Neuronal stem cell (in vitro differentiated cells): Measurements from ENCODE around the gene USP32.

Experiments used
- DNase-seq: peaks from one replicate; pipeline ENCODE4 v3.0.0-alpha.2; 2013; ENCODE audit warnings: low spot score
- H2AFZ ChIP-seq: one replicate; pipeline ENCODE4 v1.6.1; 2013; ENCODE audit warnings: mild to moderate bottlenecking, low read length, inconsistent platforms
- H2AK5ac ChIP-seq: 2 replicates; pipeline ENCODE4 v1.6.1; 2013; ENCODE audit warnings: low read depth, mild to moderate bottlenecking, inconsistent platforms, low read length, moderate library complexity, mixed read lengths
- H2BK120ac ChIP-seq: 2 replicates; pipeline ENCODE4 v1.6.1; 2013; ENCODE audit warnings: low read depth, mild to moderate bottlenecking, inconsistent platforms, low read length, moderate library complexity, mixed read lengths
- H2BK12ac ChIP-seq: one replicate; pipeline ENCODE4 v1.6.1; 2013; ENCODE audit warnings: low read length, inconsistent platforms
- H2BK15ac ChIP-seq: 2 replicates; pipeline ENCODE4 v1.6.1; 2013; ENCODE audit warnings: mild to moderate bottlenecking, low read length, inconsistent platforms, mixed read lengths
- H2BK5ac ChIP-seq: one replicate; pipeline ENCODE4 v1.6.1; 2013; ENCODE audit warnings: inconsistent platforms, mild to moderate bottlenecking, low read length, moderate library complexity
- H3K14ac ChIP-seq: one replicate; pipeline ENCODE4 v1.6.1; 2013; ENCODE audit warnings: low read length, inconsistent platforms
- H3K18ac ChIP-seq: 2 replicates; pipeline ENCODE4 v1.6.1; 2013; ENCODE audit warnings: low read length, inconsistent platforms
- H3K23ac ChIP-seq: 2 replicates; pipeline ENCODE4 v1.6.1; 2013; ENCODE audit warnings: low read depth, mild to moderate bottlenecking, mixed read lengths, low read length, inconsistent platforms; ENCODE audit not compliant: poor library complexity
- H3K27ac ChIP-seq: replicated peaks from 3 replicates; pipeline ENCODE4 v1.5.1; 2013; ENCODE audit warnings: low read length, inconsistent platforms
- H3K27me3 ChIP-seq, 3 experiments: 2 replicates each; pipeline ENCODE4 v1.6.1; 2013; ENCODE audit warnings: low read length in 3 of 3, mild to moderate bottlenecking in 2 of 3, inconsistent platforms in 1 of 3, low read depth in 1 of 3, mixed read lengths in 1 of 3, moderate library complexity in 1 of 3; ENCODE audit not compliant: control insufficient read depth in 3 of 3, insufficient read depth in 3 of 3
- H3K36me3 ChIP-seq, 2 donors: replicated peaks in 1 of 2; 2 replicates each; pipeline ENCODE4 v1.6.1; 2013; ENCODE audit warnings: low read length in 2 of 2; ENCODE audit not compliant: control insufficient read depth in 2 of 2, insufficient read depth in 2 of 2
- H3K4ac ChIP-seq: 2 replicates; pipeline ENCODE4 v1.6.1; 2013; ENCODE audit warnings: inconsistent platforms, mild to moderate bottlenecking, low read length, moderate library complexity
- H3K4me1 ChIP-seq, 2 donors: 1 replicate in 1 of 2; 2 replicates in 1 of 2; pipeline ENCODE4 v1.6.1; 2013; ENCODE audit warnings: low read length in 2 of 2, low read depth in 1 of 2; ENCODE audit not compliant: control insufficient read depth in 2 of 2, insufficient read depth in 1 of 2
- H3K4me2 ChIP-seq: one replicate; pipeline ENCODE4 v1.6.1; 2013; ENCODE audit warnings: mild to moderate bottlenecking, low read length, inconsistent platforms; ENCODE audit not compliant: insufficient read depth, poor library complexity, severe bottlenecking
- H3K4me3 ChIP-seq, 2 donors: 2 replicates each; pipeline ENCODE4 v1.5.1; 2013; ENCODE audit warnings: low read length in 2 of 2, mild to moderate bottlenecking in 2 of 2, inconsistent platforms in 1 of 2, moderate library complexity in 1 of 2
- H3K79me1 ChIP-seq: one replicate; pipeline ENCODE4 v1.6.1; 2013; ENCODE audit warnings: low read depth, mild to moderate bottlenecking, inconsistent platforms, low read length, moderate library complexity
- H3K9ac ChIP-seq: one replicate; pipeline ENCODE4 v1.6.1; 2013; ENCODE audit warnings: mild to moderate bottlenecking, low read depth, low read length, inconsistent platforms; ENCODE audit not compliant: poor library complexity
- H3K9me3 ChIP-seq, 2 donors: replicated peaks in 1 of 2; 2 replicates each; pipeline versions ENCODE3 to v1.6.1; 2013; ENCODE audit warnings: low read length in 2 of 2, mild to moderate bottlenecking in 2 of 2, inconsistent platforms in 1 of 2, low read depth in 1 of 2, mixed read lengths in 1 of 2, moderate library complexity in 1 of 2; ENCODE audit not compliant: control insufficient read depth in 2 of 2, insufficient read depth in 1 of 2
- H4K8ac ChIP-seq: one replicate; pipeline ENCODE4 v1.6.1; 2013; ENCODE audit warnings: low read depth, mild to moderate bottlenecking, inconsistent platforms, low read length, moderate library complexity
- H4K91ac ChIP-seq: one replicate; pipeline ENCODE4 v1.6.1; 2013; ENCODE audit warnings: low read length, low read depth, mild to moderate bottlenecking, inconsistent platforms; ENCODE audit not compliant: poor library complexity
- WGBS, 2 donors: extraction: QIAGEN DNeasy Blood & Tissue Kit; methylation state at CpG; one replicate each; pipeline ENCODE4 v1.1.7; 2013; ENCODE audit warnings: missing lambda C conversion rate in 2 of 2, mixed read lengths in 1 of 2; ENCODE audit not compliant: insufficient read length in 2 of 2, insufficient replicate concordance in 1 of 2; ENCODE audit errors: extremely low coverage in 2 of 2; 5-methylcytosine and 5-hydroxymethylcytosine counted together

USP32 gene

DNA sequence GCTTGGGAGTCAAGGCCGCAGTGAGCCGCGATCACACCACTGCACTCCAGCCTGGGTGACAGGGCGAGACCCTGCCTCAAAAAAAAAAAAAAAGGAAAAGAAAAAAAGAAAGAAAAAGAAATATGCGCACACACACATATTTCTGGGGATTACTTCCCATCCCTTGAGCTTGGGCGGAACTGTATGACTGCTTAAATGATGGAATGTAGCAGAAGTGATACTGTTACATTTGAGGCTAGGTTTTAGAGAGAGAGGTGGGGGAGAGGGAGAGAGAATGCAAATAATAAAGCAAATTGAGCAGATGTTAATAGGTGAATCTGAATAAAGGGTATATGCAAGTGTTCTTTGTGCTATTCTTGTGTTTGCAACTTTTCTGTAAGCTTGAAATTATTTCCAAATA is 12.0 kb upstream of the USP32 start:
- Histone ChIP-seq H2BK15ac (no peak overlapping the region), H3K23ac (no peak overlapping the region), H2BK120ac (no peak overlapping the region), H4K91ac (no peak overlapping the region), H3K27me3 (no peaks in the 10 kb centered on the region), H2AK5ac (no peak overlapping the region), H3K4me2 (no peak overlapping the region), H3K79me1 (no peaks in the 10 kb centered on the region), H3K4ac (no peak overlapping the region), H3K27ac (no peak overlapping the region), H3K4me3 (no peak overlapping the region), H2AFZ (no peak overlapping the region), H3K14ac (no peak overlapping the region), H3K36me3 (no peaks in the 10 kb centered on the region), H2BK12ac (no peak overlapping the region), H3K18ac (no peak overlapping the region), H2BK5ac (no peak overlapping the region), H3K4me1 (peaks cover 0 to 1% of the 10 kb centered on the region in 2 donors), H4K8ac (no peak overlapping the region), H3K9ac (no peak overlapping the region), H3K9me3 (no peaks in the 10 kb centered on the region)
- WGBS, 2 donors = no CpG with 5 or more reads among the region's 6 CpGs
- no peak for DNase-seq

GRCh38 chr17:60403523-60403810 is 11.5 kb upstream of the USP32 start:
- Histone ChIP-seq H3K4me1 (peaks cover 0 to 1% of the 10 kb centered on the region in 2 donors), H4K91ac (no peak overlapping the region), H3K4me2 (no peak overlapping the region), H3K4me3 (no peak overlapping the region), H2BK120ac (no peak overlapping the region), H3K9ac (no peak overlapping the region), H3K14ac (no peak overlapping the region), H3K23ac (no peak overlapping the region), H4K8ac (no peak overlapping the region), H3K79me1 (no peaks in the 10 kb centered on the region), H2BK12ac (no peak overlapping the region), H2BK15ac (no peak overlapping the region), H3K27ac (no peak overlapping the region), H2AK5ac (no peak overlapping the region), H3K9me3 (no peaks in the 10 kb centered on the region), H3K36me3 (no peaks in the 10 kb centered on the region), H3K4ac (no peak overlapping the region), H2BK5ac (no peak overlapping the region), H3K18ac (no peak overlapping the region), H3K27me3 (no peaks in the 10 kb centered on the region), H2AFZ (no peak overlapping the region)
- no CpG with 5 or more reads among the region's 3 CpGs for whole genome bisulfite sequencing, 2 donors
- DNase-seq = no peak

DNA sequence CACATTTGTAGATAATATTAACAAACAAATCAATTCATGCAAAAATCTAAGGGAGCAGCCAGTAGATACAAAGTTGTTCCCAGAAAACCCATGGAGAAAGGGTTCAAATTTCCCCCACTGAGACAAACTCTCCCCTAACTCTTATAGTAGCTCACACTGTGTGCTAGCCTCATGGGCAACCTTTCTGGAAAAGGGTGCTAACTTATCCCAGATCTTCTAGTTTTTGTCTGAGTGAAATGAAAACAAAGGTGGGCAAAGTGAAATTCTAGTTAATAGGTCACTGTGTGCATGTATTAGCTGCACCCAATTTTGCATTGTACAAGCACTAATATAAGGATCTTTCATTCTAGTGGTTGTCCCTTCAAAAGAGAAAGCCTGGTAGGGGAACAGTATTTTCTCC is 9.9 kb upstream of the USP32 start:
- no peaks in the 10 kb centered on the region for H3K79me1 ChIP-seq
- no peak overlapping the region for H3K23ac ChIP-seq
- DNase-seq = no peak
- H2BK120ac ChIP-seq = no peak overlapping the region
- H2BK5ac ChIP-seq = no peak overlapping the region
- H3K27me3 ChIP-seq = no peaks in the 10 kb centered on the region
- H3K4me2 ChIP-seq = no peak overlapping the region
- no peak overlapping the region for H3K27ac ChIP-seq
- no peak overlapping the region for H3K4me3 ChIP-seq
- no peak overlapping the region for H3K18ac ChIP-seq
- no peaks in the 10 kb centered on the region for H3K36me3 ChIP-seq
- H3K14ac ChIP-seq = no peak overlapping the region
- H2AFZ ChIP-seq = no peak overlapping the region
- no peak overlapping the region for H2AK5ac ChIP-seq
- peaks cover 0 to 1% of the 10 kb centered on the region in 2 donors for H3K4me1 ChIP-seq
- H2BK15ac ChIP-seq = no peak overlapping the region
- H4K91ac ChIP-seq = no peak overlapping the region
- no peak overlapping the region for H4K8ac ChIP-seq
- H3K9me3 ChIP-seq = no peaks in the 10 kb centered on the region
- no peak overlapping the region for H3K9ac ChIP-seq
- H3K4ac ChIP-seq = no peak overlapping the region
- H2BK12ac ChIP-seq = no peak overlapping the region

- Histone ChIP-seq H3K4me3 (no peak overlapping the region), H3K27ac (no peak overlapping the region), H2BK5ac (no peak overlapping the region), H3K23ac (no peak overlapping the region), H4K91ac (no peak overlapping the region), H3K18ac (no peak overlapping the region), H2AFZ (no peak overlapping the region), H2BK15ac (no peak overlapping the region), H3K4me1 (no peaks in the 10 kb centered on the region), H2BK120ac (no peak overlapping the region), H3K79me1 (no peaks in the 10 kb centered on the region), H3K36me3 (no peaks in the 10 kb centered on the region), H3K14ac (no peak overlapping the region), H3K27me3 (no peaks in the 10 kb centered on the region), H4K8ac (no peak overlapping the region), H3K9me3 (no peaks in the 10 kb centered on the region), H3K4me2 (no peak overlapping the region), H3K9ac (no peak overlapping the region), H2AK5ac (no peak overlapping the region), H2BK12ac (no peak overlapping the region), H3K4ac (no peak overlapping the region)
- WGBS, 2 donors = no CpG with 5 or more reads among the region's 3 CpGs
- DNase-seq = no peak
These were observed 6.5 kb upstream of the USP32 start for GRCh38 chr17:60398227-60398959.
